ENCODE results near the gene VAMP5.

GRCh38 chr2:85584354-85584856, at the start of gene VAMP5:
- TF ChIP-seq CTCF (IDR thresholded peaks at IDR 0.05) (no peak), POLR2A (IDR thresholded peaks at IDR 0.05) (peak in 1 of 3 donors; percentile 18)
